Ascending aorta (tissue), 2 donors: Measurements from ENCODE around the gene ATXN1. TPM values are rescaled to one million over a fixed set of nuclear protein-coding genes. Genes with fewer than 3 reads are reported as not detected.
"Not testable (repeated sequence)": the region's sequence is repeated elsewhere in the genome, so short reads cannot be mapped to it uniquely, and the experiment has no call there.

Source experiments
- DNase-seq, 2 donors: peaks; one replicate each; pipeline ENCODE4 v3.0.0-alpha.2; 2019; ENCODE audit warnings: low spot score in 2 of 2
- H3K27ac ChIP-seq, 2 donors: fragments of 200-600 bp; sonication (generic); one replicate each; pipeline ENCODE4 v1.5.1; 2016 to 2017; ENCODE audit warnings: mild to moderate bottlenecking in 1 of 2
- H3K27me3 ChIP-seq: fragments of 200-600 bp; sonication (generic); one replicate; pipeline ENCODE4 v1.5.1; 2017
- H3K36me3 ChIP-seq, 2 donors: fragments of 200-600 bp; sonication (generic); one replicate each; pipeline ENCODE4 v1.5.1; 2016
- H3K4me1 ChIP-seq, 2 donors: fragments of 200-600 bp; sonication (generic); one replicate each; pipeline ENCODE4 v1.5.1; 2016 to 2017; ENCODE audit warnings: mild to moderate bottlenecking in 1 of 2
- H3K4me3 ChIP-seq, 2 donors: fragments of 200-600 bp; sonication (generic); one replicate each; pipeline ENCODE4 v1.5.1; 2016 to 2017; ENCODE audit warnings: mild to moderate bottlenecking in 1 of 2
- H3K9me3 ChIP-seq, 2 donors: fragments of 200-600 bp; sonication (generic); one replicate each; pipeline ENCODE4 v1.5.1; 2016
- CTCF ChIP-seq, 3 experiments: fragments of 200-600 bp in 2 of 3; fragments of 450-650 bp in 1 of 3; sonication (generic) in 2 of 3; IDR thresholded peaks; one replicate each; pipeline ENCODE4 v1.5.1; 2016 to 2019; ENCODE audit warnings: antibody characterized with exemption in 3 of 3, mild to moderate bottlenecking in 1 of 3, moderate library complexity in 1 of 3
- intact Hi-C: fragments of 100-400 bp; cut with DNase I; formaldehyde crosslinking; loops from one replicate; pipeline ENCODE4 v1.15.1; 2023
- total RNA-seq: library from RNA; depleted of rRNA; stranded (reverse); fragments of >200 nt; gene quantifications from one replicate; pipeline ENCODE4 v1.1.0, GENCODE V29; 2016

Gene ATXN1
- total RNA-seq, 1 donor from 2014 or later, result 68.3 TPM

GRCh38 chr6:16461491-16461890 is 299.8 kb downstream of the ATXN1 start:
- H3K4me1 ChIP-seq, result no peaks in the 10 kb centered on the region
- no peak for TF ChIP-seq CTCF (IDR thresholded peaks at IDR 0.05)
- no peak for DNase-seq
- H3K27ac ChIP-seq, result no peak overlapping the region
- no peaks in the 10 kb centered on the region for H3K9me3 ChIP-seq
- no peaks in the 10 kb centered on the region for H3K27me3 ChIP-seq
- intact Hi-C loops, result no loop called here
- no peaks in the 10 kb centered on the region for H3K36me3 ChIP-seq
- H3K4me3 ChIP-seq, result no peak overlapping the region

DNA sequence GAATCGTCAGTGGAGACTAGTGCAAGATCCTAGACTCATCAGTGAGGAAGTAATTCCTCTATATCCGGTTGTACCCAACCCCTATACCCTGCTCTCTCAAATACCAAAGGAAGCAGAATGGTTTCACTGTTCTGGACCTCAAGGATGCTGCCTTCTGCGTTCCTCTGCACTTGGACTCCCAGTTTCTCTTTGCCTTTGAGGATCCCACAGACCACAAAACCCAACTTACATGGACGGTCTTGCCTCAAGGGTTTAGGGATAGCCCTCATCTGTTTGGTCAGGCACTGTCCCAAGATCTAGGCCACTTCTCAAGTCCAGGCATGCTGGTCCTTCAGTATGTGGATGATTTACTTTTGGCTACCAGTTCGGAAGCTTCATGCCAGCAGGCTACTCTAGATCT is 301.8 kb downstream of the ATXN1 start:
- not testable (repeated sequence) for H3K27me3 ChIP-seq, H3K27ac ChIP-seq, H3K36me3 ChIP-seq, H3K4me3 ChIP-seq, H3K9me3 ChIP-seq, DNase-seq, H3K4me1 ChIP-seq
- intact Hi-C loops, result loop anchor here (5.0 kb wide), 1 partner anchor 33 kb away; no protein-coding TSS in a partner anchor

GRCh38 chr6:16452348-16452747 is 308.9 kb downstream of the ATXN1 start:
- Histone ChIP-seq H3K4me1 (no peaks in the 10 kb centered on the region), H3K9me3 (no peaks in the 10 kb centered on the region), H3K27me3 (no peaks in the 10 kb centered on the region), H3K36me3 (no peaks in the 10 kb centered on the region), H3K4me3 (no peak overlapping the region), H3K27ac (no peak overlapping the region)
- intact Hi-C loops, result no loop called here
- no peak for DNase-seq
- TF ChIP-seq CTCF (IDR thresholded peaks at IDR 0.05), result no peak

- DNase-seq, result no peak
- Histone ChIP-seq H3K27ac (no peak overlapping the region), H3K27me3 (no peaks in the 10 kb centered on the region), H3K36me3 (no peaks in the 10 kb centered on the region), H3K4me3 (no peak overlapping the region), H3K9me3 (no peaks in the 10 kb centered on the region), H3K4me1 (no peaks in the 10 kb centered on the region)
- no peak for TF ChIP-seq CTCF (IDR thresholded peaks at IDR 0.05)
- intact Hi-C loops, result no loop called here
Measured at GRCh38 chr6:16450821-16451220, 310.4 kb downstream of the ATXN1 start.

DNA sequence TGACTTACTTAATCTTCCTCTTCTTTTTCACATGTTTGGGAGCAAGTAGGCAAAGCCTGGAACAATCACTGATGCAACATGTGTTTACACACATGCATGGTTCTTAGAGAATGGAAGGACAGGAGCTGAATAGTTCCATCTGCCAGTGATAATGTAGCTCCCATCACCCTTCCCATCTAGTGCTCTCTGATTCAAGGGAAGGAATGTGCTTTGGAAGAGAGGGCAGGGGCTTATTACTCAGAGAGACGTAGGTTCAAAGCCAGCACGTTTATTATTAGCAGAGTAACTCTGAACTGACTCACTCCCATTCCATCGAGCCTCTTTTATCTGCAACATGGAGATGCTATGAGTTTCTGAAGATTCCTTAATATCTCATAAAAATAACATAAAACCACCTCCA is 311.0 kb downstream of the ATXN1 start:
- Histone ChIP-seq H3K27ac (no peak overlapping the region), H3K9me3 (no peaks in the 10 kb centered on the region), H3K4me3 (no peak overlapping the region), H3K36me3 (no peaks in the 10 kb centered on the region), H3K27me3 (no peaks in the 10 kb centered on the region), H3K4me1 (no peaks in the 10 kb centered on the region)
- intact Hi-C loops, result no loop called here
- no peak for TF ChIP-seq CTCF (IDR thresholded peaks at IDR 0.05)
- DNase-seq, result no peak

DNA sequence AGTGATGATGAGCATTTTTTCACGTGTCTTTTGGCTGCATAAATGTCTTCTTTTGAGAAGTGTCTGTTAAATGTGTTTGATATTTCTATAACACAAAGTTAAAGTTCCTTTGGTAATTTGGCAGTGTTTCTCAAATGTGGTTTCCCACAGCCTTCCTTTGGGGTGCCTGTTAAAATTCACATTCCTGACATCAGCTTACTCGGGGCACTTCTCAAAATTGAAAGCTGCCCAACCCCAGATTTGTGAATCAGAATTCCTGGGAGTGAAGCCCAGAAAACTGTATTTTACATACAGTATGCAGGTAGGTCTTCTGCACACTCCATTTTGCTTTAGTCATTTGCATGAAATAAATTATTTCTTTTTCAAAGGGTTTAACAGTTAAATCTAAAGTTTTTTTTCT is 315.0 kb downstream of the ATXN1 start:
- peaks cover 0 to 2% of the 10 kb centered on the region in 2 donors for H3K4me1 ChIP-seq
- H3K36me3 ChIP-seq, result no peaks in the 10 kb centered on the region
- no peaks in the 10 kb centered on the region for H3K27me3 ChIP-seq
- no peak overlapping the region for H3K27ac ChIP-seq
- no peak for TF ChIP-seq CTCF (IDR thresholded peaks at IDR 0.05)
- no peak for DNase-seq
- no peak overlapping the region for H3K4me3 ChIP-seq
- intact Hi-C loops, result no loop called here
- no peaks in the 10 kb centered on the region for H3K9me3 ChIP-seq
